Activated CD4-positive, alpha-beta memory T cell treated with anti-CD3 and anti-CD28 coated beads for 36 hours (primary cell): ENCODE data around the gene PLOD1. TPM values are rescaled to one million over a fixed set of nuclear protein-coding genes. Genes with fewer than 3 reads are reported as not detected.
"Not testable (repeated sequence)": the region's sequence is repeated elsewhere in the genome, so short reads cannot be mapped to it uniquely, and the experiment has no call there.

Experiments
- CTCF ChIA-PET: fragments of 350-600 bp; sonication (Branson Sonifier 250); formaldehyde crosslinking; loops from one replicate; lab custom pipeline; 2021; ENCODE audit warnings: antibody characterized with exemption, inconsistent platforms; lab: Charles Lee
- POLR2A ChIA-PET: fragments of 350-600 bp; sonication (Branson Sonifier 250); formaldehyde crosslinking; loops from one replicate; lab custom pipeline; 2021; ENCODE audit warnings: antibody characterized with exemption; lab: Charles Lee
- DNase-seq: peaks from one replicate; pipeline ENCODE4 v3.0.0-alpha.2; 2020
- H3K27ac Mint-ChIP-seq: one replicate; pipeline ENCODE4 v1.8.0; 2021; ENCODE audit warnings: mixed read lengths
- H3K27me3 Mint-ChIP-seq: one replicate; pipeline ENCODE4 v1.8.0; 2021; ENCODE audit warnings: mixed read lengths
- H3K36me3 Mint-ChIP-seq: one replicate; pipeline ENCODE4 v1.8.0; 2021; ENCODE audit warnings: mixed read lengths
- H3K4me1 Mint-ChIP-seq: one replicate; pipeline ENCODE4 v1.8.0; 2021; ENCODE audit warnings: low read depth, mixed read lengths
- H3K4me3 Mint-ChIP-seq: one replicate; pipeline ENCODE4 v1.8.0; 2021; ENCODE audit warnings: mild to moderate bottlenecking, mixed read lengths
- H3K9me3 Mint-ChIP-seq: one replicate; pipeline ENCODE4 v1.8.0; 2021; ENCODE audit warnings: mixed read lengths
- intact Hi-C: fragments of 100-400 bp; cut with micrococcal nuclease; formaldehyde crosslinking; loops from one replicate; pipeline ENCODE4 v1.15.1; 2023
- total RNA-seq, 2 experiments: library from RNA; stranded (reverse); gene quantifications; one replicate each; pipeline ENCODE4 v1.2.3, GENCODE V29; 2021

The PLOD1 gene
- total RNA-seq, 2 experiments from 2014 or later: 11.0 to 13.5 TPM

GRCh38 chr1:11925938-11926292, 8.6 kb upstream of the PLOD1 start:
- POLR2A ChIA-PET: interaction anchor here (12.5 kb wide), 1 partner anchor 17 kb away, joined by 174 read pairs; no protein-coding TSS in a partner anchor
- peak; percentile 29 for DNase-seq
- CTCF ChIA-PET: interaction anchor here (0.7 to 1.4 kb wide), 3 partner anchors 8 to 106 kb away, joined by 4 to 5 read pairs (median 5); partner anchors contain the start of gene PLOD1
- H3K9me3 Mint-ChIP-seq: no peaks in the 10 kb centered on the region
- H3K27me3 Mint-ChIP-seq: no peaks in the 10 kb centered on the region
- peaks cover 33% of the 10 kb centered on the region for H3K4me1 Mint-ChIP-seq
- intact Hi-C loops: loop anchor here (1.0 to 2.0 kb wide), 2 partner anchors 17 to 55 kb away; partner anchors contain the start of gene MFN2
- H3K4me3 Mint-ChIP-seq: no peak overlapping the region
- no peak overlapping the region for H3K27ac Mint-ChIP-seq
- H3K36me3 Mint-ChIP-seq: peaks cover 20% of the 10 kb centered on the region

DNA sequence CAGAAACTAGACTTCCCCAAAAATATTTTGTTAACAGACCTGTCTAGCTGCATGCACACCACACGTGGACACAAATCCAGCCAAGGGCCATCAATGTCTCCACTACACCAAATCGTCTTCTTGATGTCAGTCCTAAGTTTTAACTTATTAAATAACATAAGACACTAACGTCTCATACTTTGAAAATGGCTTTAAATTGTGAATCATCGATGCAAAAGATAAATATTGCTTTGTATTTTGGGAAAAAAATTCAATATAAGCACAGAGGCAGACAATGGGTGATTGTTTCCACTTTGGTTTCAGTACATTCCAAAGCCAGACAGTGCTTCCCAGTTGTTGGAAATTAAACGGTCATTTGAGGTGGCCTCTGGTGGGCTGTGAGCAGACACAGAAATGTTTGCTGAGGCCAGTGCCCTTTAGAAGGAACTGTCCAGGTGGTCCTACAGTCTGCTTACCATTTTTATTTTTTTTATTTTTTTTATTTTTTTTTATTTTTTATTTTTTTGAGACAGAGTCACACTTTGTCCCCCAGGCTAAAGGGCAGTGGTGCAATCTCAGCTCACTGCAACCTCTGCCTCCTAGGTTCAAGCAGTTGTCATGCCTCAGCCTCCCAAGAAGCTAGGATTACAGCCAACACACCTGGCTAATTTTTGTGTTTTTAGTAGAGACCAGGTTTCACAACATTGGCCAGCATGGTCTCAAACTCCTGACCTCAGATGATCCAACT, 6.5 kb upstream of the PLOD1 start:
- Mint-ChIP-seq H3K27me3 (no peaks in the 10 kb centered on the region), H3K4me1 (peaks cover 25% of the 10 kb centered on the region), H3K4me3 (no peak overlapping the region), H3K27ac (no peak overlapping the region), H3K36me3 (peaks cover 15% of the 10 kb centered on the region), H3K9me3 (no peaks in the 10 kb centered on the region)
- ChIA-PET CTCF (no interaction called here), POLR2A (interaction anchor here (12.5 kb wide), 1 partner anchor 19 kb away, joined by 174 read pairs; no protein-coding TSS in a partner anchor)
- intact Hi-C loops: loop anchor here (2.0 kb wide), 1 partner anchor 53 kb away; the partner anchor contains the start of gene MFN2
- no peak for DNase-seq

DNA sequence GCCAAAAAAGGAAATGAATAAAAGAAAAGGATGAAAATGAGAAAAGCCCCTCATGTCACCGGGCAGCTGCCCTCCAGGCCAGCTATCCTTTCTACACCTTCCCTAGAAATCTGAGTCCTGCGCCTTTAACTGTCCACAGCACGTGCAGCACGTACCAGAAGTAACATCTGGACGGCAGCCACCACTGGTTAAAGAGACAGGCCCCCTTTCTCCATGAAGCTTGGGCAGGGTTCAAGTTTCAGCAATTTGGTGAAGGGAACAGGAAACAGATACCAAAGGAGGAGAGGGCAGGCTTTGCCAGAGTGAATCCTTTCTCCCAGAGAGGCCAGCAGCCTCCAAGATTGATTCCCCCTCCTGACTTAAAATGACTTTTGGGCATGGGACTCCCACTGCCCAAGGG, 4.7 kb upstream of the PLOD1 start:
- no peaks in the 10 kb centered on the region for H3K9me3 Mint-ChIP-seq
- no peak for DNase-seq
- no peak overlapping the region for H3K27ac Mint-ChIP-seq
- intact Hi-C loops: no loop called here
- CTCF ChIA-PET: no interaction called here
- no peak overlapping the region for H3K4me3 Mint-ChIP-seq
- no peaks in the 10 kb centered on the region for H3K36me3 Mint-ChIP-seq
- H3K4me1 Mint-ChIP-seq: peaks cover 7% of the 10 kb centered on the region
- POLR2A ChIA-PET: interaction anchor here (12.5 kb wide), 1 partner anchor 21 kb away, joined by 174 read pairs; no protein-coding TSS in a partner anchor
- no peaks in the 10 kb centered on the region for H3K27me3 Mint-ChIP-seq

DNA sequence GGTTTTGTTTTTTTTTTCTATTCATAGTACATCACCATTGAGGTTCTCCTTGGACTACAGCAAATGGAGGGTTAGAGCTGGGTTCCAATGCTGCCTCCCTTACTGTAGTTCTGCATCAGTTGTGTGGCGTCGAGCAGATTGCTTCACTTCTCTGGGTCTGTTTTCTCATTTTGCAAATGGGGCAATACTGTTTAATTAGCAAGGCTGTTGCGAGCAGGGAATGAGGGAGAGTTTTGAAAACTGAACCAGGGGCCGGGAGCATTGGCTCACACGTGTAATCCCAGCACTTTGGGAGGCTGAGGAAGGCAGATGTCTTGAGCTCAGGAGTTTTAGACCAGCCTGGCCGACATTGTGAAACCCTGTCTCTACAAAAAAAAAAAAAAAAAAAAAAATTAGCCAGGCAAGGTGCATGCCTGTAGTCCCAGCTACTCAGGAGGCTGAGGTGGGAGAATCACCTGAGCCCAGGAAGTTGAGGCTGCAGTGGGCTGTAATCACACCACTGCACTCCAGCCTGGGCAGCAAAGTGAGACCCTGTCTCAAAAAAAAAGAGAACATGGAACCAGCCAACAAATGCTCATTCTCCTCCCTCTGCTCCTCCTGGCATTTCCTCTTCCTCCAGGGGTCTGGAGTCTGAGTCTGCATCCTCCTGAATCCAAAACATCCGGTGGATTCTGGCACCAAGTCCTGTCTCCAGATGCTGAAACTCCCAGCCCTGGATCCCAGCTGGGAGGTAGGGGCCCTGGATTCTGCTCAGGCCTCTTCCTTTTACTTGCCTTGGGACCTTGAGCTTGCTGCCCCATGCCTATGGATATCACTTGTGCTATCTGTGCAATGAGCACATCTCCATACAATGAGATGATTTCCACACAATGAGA, 3.7 kb upstream of the PLOD1 start:
- CTCF ChIA-PET: no interaction called here
- POLR2A ChIA-PET: interaction anchor here (12.5 kb wide), 1 partner anchor 22 kb away, joined by 174 read pairs; no protein-coding TSS in a partner anchor
- H3K27ac Mint-ChIP-seq: no peak overlapping the region
- H3K27me3 Mint-ChIP-seq: no peaks in the 10 kb centered on the region
- intact Hi-C loops: no loop called here
- H3K4me3 Mint-ChIP-seq: no peak overlapping the region
- peaks cover 4% of the 10 kb centered on the region for H3K4me1 Mint-ChIP-seq
- H3K9me3 Mint-ChIP-seq: no peaks in the 10 kb centered on the region
- no peak for DNase-seq
- H3K36me3 Mint-ChIP-seq: no peaks in the 10 kb centered on the region

GRCh38 chr1:11931845-11932244, 2.7 kb upstream of the PLOD1 start:
- intact Hi-C loops: no loop called here
- Mint-ChIP-seq H3K27me3 (no peaks in the 10 kb centered on the region), H3K27ac (no peak overlapping the region), H3K9me3 (no peaks in the 10 kb centered on the region), H3K36me3 (no peaks in the 10 kb centered on the region), H3K4me3 (no peak overlapping the region), H3K4me1 (no peaks in the 10 kb centered on the region)
- ChIA-PET POLR2A (interaction anchor here (12.5 kb wide), 1 partner anchor 23 kb away, joined by 174 read pairs; no protein-coding TSS in a partner anchor), CTCF (no interaction called here)
- DNase-seq: no peak

- H3K9me3 Mint-ChIP-seq: no peaks in the 10 kb centered on the region
- ChIA-PET POLR2A (interaction anchor here (0.7 to 12.5 kb wide), 2 partner anchors 26 to 33 kb away, joined by 3 to 174 read pairs; no protein-coding TSS in a partner anchor), CTCF (no interaction called here)
- no peaks in the 10 kb centered on the region for H3K36me3 Mint-ChIP-seq
- no peak for DNase-seq
- H3K4me1 Mint-ChIP-seq: no peaks in the 10 kb centered on the region
- no peaks in the 10 kb centered on the region for H3K27me3 Mint-ChIP-seq
- intact Hi-C loops: no loop called here
- no peak overlapping the region for H3K27ac Mint-ChIP-seq
- H3K4me3 Mint-ChIP-seq: peak overlapping the region; percentile 76
Measured at GRCh38 chr1:11935057-11935412, 518 bp downstream of the PLOD1 start.

GRCh38 chr1:11935733-11936132, 1.2 kb downstream of the PLOD1 start:
- CTCF ChIA-PET, DNase-seq, H3K27me3 Mint-ChIP-seq, intact Hi-C loops, H3K36me3 Mint-ChIP-seq, H3K9me3 Mint-ChIP-seq, H3K4me3 Mint-ChIP-seq, H3K4me1 Mint-ChIP-seq, H3K27ac Mint-ChIP-seq: not testable (repeated sequence)
- POLR2A ChIA-PET: interaction anchor here (12.5 kb wide), 1 partner anchor 27 kb away, joined by 174 read pairs; no protein-coding TSS in a partner anchor

DNA sequence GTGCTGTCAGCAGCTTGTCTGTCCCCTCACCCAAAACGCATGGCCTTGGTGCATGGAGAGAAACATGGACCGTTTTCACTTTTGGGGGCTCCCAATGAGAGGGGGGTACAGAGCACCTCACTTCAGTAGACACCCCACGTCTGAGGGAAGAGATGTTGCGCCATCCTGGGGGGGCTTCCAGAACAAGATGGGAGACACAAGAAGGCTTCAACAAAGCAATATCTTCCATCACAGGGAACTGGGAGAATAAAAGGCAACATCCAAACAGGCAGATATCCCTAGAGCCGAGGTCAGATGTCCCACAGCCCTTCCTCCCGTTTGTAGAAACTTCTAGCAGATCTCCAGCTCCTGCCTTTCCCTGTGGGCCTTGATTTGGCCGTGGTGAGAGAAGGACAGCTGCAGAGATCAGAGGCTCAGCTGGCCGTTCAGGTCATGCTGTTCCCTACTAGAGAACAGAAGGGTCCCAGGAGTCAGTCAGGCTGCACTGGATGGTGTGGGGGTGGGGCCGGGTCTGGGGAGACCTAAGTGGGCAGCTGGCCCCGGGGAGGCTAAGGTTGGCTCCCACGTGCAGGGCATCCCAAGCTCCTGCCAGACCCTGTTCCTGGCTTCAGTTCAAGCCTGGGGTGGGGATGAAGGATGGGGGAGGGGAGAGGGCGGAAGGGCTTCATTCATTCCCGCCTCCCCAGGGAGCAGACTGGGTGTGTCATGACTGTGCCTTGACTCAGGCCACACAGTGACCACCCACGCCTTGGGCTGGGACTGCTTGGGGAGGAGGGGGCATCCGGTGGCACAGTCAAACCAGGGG, 4.4 kb downstream of the PLOD1 start:
- ChIA-PET POLR2A (interaction anchor here (1.6 kb wide), 1 partner anchor 29 kb away, joined by 6 read pairs; no protein-coding TSS in a partner anchor), CTCF (no interaction called here)
- Mint-ChIP-seq H3K27ac (no peak overlapping the region), H3K4me1 (no peaks in the 10 kb centered on the region), H3K36me3 (no peaks in the 10 kb centered on the region), H3K4me3 (no peak overlapping the region), H3K27me3 (no peaks in the 10 kb centered on the region), H3K9me3 (no peaks in the 10 kb centered on the region)
- intact Hi-C loops: no loop called here
- DNase-seq: no peak

GRCh38 chr1:11939794-11940193, 5.3 kb downstream of the PLOD1 start:
- H3K27ac Mint-ChIP-seq, H3K4me3 Mint-ChIP-seq, H3K4me1 Mint-ChIP-seq, H3K27me3 Mint-ChIP-seq, H3K9me3 Mint-ChIP-seq, H3K36me3 Mint-ChIP-seq, intact Hi-C loops, DNase-seq: not testable (repeated sequence)
- POLR2A ChIA-PET: interaction anchor here (1.1 to 1.6 kb wide), 2 partner anchors 30 to 32 kb away, joined by 4 to 6 read pairs; no protein-coding TSS in a partner anchor
- CTCF ChIA-PET: interaction anchor here (0.6 kb wide), 1 partner anchor 74 kb away, joined by 3 read pairs; no protein-coding TSS in a partner anchor

DNA sequence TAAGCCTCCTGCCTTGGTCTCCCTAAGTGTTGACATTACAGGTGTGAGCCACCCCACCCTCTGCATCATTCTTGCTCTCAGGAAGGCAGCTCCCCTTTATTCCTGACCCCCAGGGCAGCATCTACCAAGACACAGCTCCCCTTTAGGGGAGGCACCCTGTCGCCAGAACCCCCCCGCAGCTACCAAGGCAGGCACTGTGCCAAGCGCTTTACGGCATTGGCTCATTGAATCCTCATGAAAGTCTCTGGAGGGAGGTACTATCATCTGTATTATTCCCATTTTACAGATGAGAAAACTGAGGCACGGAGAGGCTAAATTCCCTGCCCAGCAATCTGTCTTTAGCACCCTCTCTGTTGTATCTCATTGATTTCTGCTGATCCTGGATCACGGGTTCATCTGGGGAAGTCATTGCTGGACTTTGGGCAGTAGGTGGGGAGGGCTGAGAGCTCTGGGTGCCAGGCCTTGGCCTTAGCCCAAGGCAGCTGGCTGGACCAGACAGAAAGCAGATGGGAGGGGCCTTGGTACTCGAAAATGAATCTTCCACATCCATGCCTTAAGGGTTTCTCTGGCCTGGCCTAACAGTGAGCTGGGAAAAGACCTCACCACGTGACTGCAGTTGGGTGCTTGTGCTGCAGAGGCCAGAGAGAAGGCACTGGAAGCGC, 5.9 kb downstream of the PLOD1 start:
- intact Hi-C loops: no loop called here
- ChIA-PET CTCF (no interaction called here), POLR2A (interaction anchor here (1.1 to 1.6 kb wide), 2 partner anchors 31 to 32 kb away, joined by 4 to 6 read pairs; no protein-coding TSS in a partner anchor)
- Mint-ChIP-seq H3K4me1 (no peaks in the 10 kb centered on the region), H3K9me3 (no peaks in the 10 kb centered on the region), H3K4me3 (no peak overlapping the region), H3K27me3 (no peaks in the 10 kb centered on the region), H3K36me3 (no peaks in the 10 kb centered on the region), H3K27ac (no peak overlapping the region)
- DNase-seq: no peak

GRCh38 chr1:11942280-11942679, 7.8 kb downstream of the PLOD1 start:
- no peaks in the 10 kb centered on the region for H3K9me3 Mint-ChIP-seq
- intact Hi-C loops: no loop called here
- no peaks in the 10 kb centered on the region for H3K4me1 Mint-ChIP-seq
- POLR2A ChIA-PET: no interaction called here
- CTCF ChIA-PET: no interaction called here
- no peaks in the 10 kb centered on the region for H3K27me3 Mint-ChIP-seq
- H3K36me3 Mint-ChIP-seq: no peaks in the 10 kb centered on the region
- no peak for DNase-seq
- H3K4me3 Mint-ChIP-seq: no peak overlapping the region
- no peak overlapping the region for H3K27ac Mint-ChIP-seq
